Measurements from ENCODE around the gene TCF7L2.

Gene TCF7L2

DNA sequence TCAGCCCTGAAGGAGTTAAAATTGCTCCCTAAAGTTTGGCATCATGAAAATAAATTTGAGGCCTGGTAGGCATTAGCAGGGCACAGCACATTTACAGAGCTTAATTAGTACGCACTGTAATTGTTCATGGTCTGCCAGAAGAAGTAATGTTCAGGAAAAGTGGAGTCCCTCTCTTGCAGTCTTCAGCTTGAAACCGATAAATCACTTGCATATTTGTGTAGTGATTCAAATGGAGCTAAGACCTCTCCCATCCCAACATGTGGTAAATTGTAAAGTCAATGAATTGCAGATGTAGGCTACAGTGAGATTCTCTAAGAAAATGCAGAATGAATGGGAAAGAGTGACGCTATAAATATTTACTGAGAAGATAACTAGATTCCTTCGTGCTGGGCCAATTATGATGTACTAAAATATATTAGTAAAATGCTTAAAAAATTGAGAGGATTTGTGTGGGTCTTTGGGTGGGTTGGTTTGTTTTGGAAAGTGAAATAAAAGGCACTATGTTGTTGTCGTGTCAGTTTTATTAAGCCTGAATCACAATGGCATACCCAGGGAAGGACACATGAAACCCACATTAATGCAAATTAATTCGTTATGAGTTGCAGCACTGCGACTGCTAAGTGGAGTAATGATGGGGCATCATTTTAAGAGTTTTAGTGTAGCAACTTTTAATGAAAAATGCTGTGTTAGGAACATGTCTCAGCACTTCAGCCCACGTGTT lies 8.4 kb downstream of the TCF7L2 start:
- ChIA-PET POLR2A (no interaction called here), CTCF (interaction anchor here (0.6 to 0.7 kb wide), 3 partner anchors 13 to 168 kb away, joined by 3 read pairs; no protein-coding TSS in a partner anchor)
- H3K4me1 ChIP-seq (ENCODE audit: control extremely low read depth in 1 of 4, control insufficient read depth in 4 of 4, insufficient read depth in 4 of 4, low read length in 3 of 4), result peaks cover 9 to 66% (median 31%) of the 10 kb centered on the region in 4 experiments
- H3K27ac ChIP-seq (ENCODE audit: insufficient read depth in 1 of 2, low read depth in 1 of 2, low read length in 2 of 2, poor library complexity in 1 of 2, severe bottlenecking in 2 of 2), result no peak overlapping the region
- no peak overlapping the region for H3K4me3 ChIP-seq (ENCODE audit: control insufficient read depth in 1 of 7, extremely low read depth in 1 of 7, insufficient read depth in 4 of 7, low read depth in 2 of 7, low read length in 6 of 7)
- 100% methylated on average over 6 of the region's 8 CpGs for WGBS (ENCODE audit: insufficient coverage)
- H3K36me3 ChIP-seq (ENCODE audit: control insufficient read depth in 4 of 4, insufficient read depth in 4 of 4, low read length in 3 of 4), result peaks cover 0 to 3% (median 0%) of the 10 kb centered on the region in 4 experiments
- H3K27me3 ChIP-seq (replicated peaks in 2 of 5; ENCODE audit: control insufficient read depth in 4 of 5, insufficient read depth in 5 of 5, low read length in 4 of 5), result no peaks in the 10 kb centered on the region
- no peaks in the 10 kb centered on the region for H3K9me3 ChIP-seq (ENCODE audit: control extremely low read depth in 1 of 5, control insufficient read depth in 4 of 5, insufficient read depth in 2 of 5, low read depth in 1 of 5, low read length in 4 of 5)
- no peak for DNase-seq

GRCh38 chr10:112959207-112959838 lies 9.3 kb downstream of the TCF7L2 start:
- ChIA-PET POLR2A (no interaction called here), CTCF (interaction anchor here (0.6 to 1.2 kb wide), 4 partner anchors 14 to 167 kb away, joined by 3 read pairs; no protein-coding TSS in a partner anchor)
- no peak overlapping the region for H3K4me3 ChIP-seq (ENCODE audit: control insufficient read depth in 1 of 7, extremely low read depth in 1 of 7, insufficient read depth in 4 of 7, low read depth in 2 of 7, low read length in 6 of 7)
- H3K27ac ChIP-seq (ENCODE audit: insufficient read depth in 1 of 2, low read depth in 1 of 2, low read length in 2 of 2, poor library complexity in 1 of 2, severe bottlenecking in 2 of 2), result no peak overlapping the region
- 98% methylated on average over 6 of the region's 6 CpGs for WGBS (ENCODE audit: insufficient coverage)
- DNase-seq, result no peak
- H3K36me3 ChIP-seq (ENCODE audit: control insufficient read depth in 4 of 4, insufficient read depth in 4 of 4, low read length in 3 of 4), result peaks cover 0 to 3% (median 0%) of the 10 kb centered on the region in 4 experiments
- no peaks in the 10 kb centered on the region for H3K27me3 ChIP-seq (replicated peaks in 2 of 5; ENCODE audit: control insufficient read depth in 4 of 5, insufficient read depth in 5 of 5, low read length in 4 of 5)
- no peaks in the 10 kb centered on the region for H3K9me3 ChIP-seq (ENCODE audit: control extremely low read depth in 1 of 5, control insufficient read depth in 4 of 5, insufficient read depth in 2 of 5, low read depth in 1 of 5, low read length in 4 of 5)
- H3K4me1 ChIP-seq (ENCODE audit: control extremely low read depth in 1 of 4, control insufficient read depth in 4 of 4, insufficient read depth in 4 of 4, low read length in 3 of 4), result peaks cover 6 to 59% (median 25%) of the 10 kb centered on the region in 4 experiments

DNA sequence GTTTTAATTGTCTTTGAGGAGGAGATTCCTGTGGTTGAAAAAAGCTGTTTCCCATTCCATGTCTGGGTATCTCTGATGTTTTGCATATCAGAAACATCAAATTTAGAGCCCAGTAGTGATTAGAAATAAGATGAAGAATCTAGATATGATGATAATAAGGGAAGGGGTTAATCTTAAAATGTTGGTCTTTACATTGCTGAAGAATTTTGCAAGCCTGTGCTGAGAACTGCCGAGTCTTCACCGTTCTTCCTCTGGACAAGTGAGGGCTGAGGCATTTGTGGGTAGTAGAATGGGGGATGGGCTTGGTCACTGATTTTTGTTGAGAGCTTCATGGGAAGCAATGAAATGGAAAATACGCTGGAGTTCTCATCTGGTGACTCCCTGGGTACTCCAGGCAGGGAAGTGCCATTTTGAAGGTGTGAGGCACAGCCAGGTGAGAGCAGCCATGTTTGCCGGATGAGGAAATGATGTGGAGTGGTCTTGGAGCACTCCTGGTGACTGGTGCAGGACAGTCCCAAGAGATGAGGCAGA lies 10.2 kb downstream of the TCF7L2 start:
- POLR2A ChIA-PET, result no interaction called here
- no peak overlapping the region for H3K27ac ChIP-seq (ENCODE audit: insufficient read depth in 1 of 2, low read depth in 1 of 2, low read length in 2 of 2, poor library complexity in 1 of 2, severe bottlenecking in 2 of 2)
- CTCF ChIA-PET, result interaction anchor here (1.2 kb wide), 1 partner anchor 93 kb away, joined by 3 read pairs; no protein-coding TSS in a partner anchor

GRCh38 chr10:112961609-112962008 lies 11.6 kb downstream of the TCF7L2 start:
- Histone ChIP-seq H3K4me3 (ENCODE audit: control insufficient read depth in 1 of 7, extremely low read depth in 1 of 7, insufficient read depth in 4 of 7, low read depth in 2 of 7, low read length in 6 of 7) (no peak overlapping the region), H3K36me3 (ENCODE audit: control insufficient read depth in 4 of 4, insufficient read depth in 4 of 4, low read length in 3 of 4) (peaks cover 0 to 7% (median 3%) of the 10 kb centered on the region in 4 experiments), H3K4me1 (ENCODE audit: control extremely low read depth in 1 of 4, control insufficient read depth in 4 of 4, insufficient read depth in 4 of 4, low read length in 3 of 4) (peaks cover under 1 to 37% (median 11%) of the 10 kb centered on the region in 4 experiments), H3K27me3 (replicated peaks in 2 of 5; ENCODE audit: control insufficient read depth in 4 of 5, insufficient read depth in 5 of 5, low read length in 4 of 5) (no peaks in the 10 kb centered on the region), H3K27ac (ENCODE audit: insufficient read depth in 1 of 2, low read depth in 1 of 2, low read length in 2 of 2, poor library complexity in 1 of 2, severe bottlenecking in 2 of 2) (no peak overlapping the region), H3K9me3 (ENCODE audit: control extremely low read depth in 1 of 5, control insufficient read depth in 4 of 5, insufficient read depth in 2 of 5, low read depth in 1 of 5, low read length in 4 of 5) (no peaks in the 10 kb centered on the region)
- 44% methylated on average over 4 of the region's 8 CpGs for WGBS (ENCODE audit: insufficient coverage)
- POLR2A ChIA-PET, result interaction anchor here (0.6 kb wide), 1 partner anchor 489 kb away, joined by 3 read pairs; no protein-coding TSS in a partner anchor
- peak in 2 of 3 donors; percentile 54 to 66 for DNase-seq
- CTCF ChIA-PET, result interaction anchor here (0.7 to 0.8 kb wide), 2 partner anchors 17 to 19 kb away, joined by 3 to 6 read pairs; no protein-coding TSS in a partner anchor

More for the DNA sequence above, 10.2 kb downstream of the TCF7L2 start:
- no peaks in the 10 kb centered on the region for H3K27me3 ChIP-seq (replicated peaks in 2 of 5; ENCODE audit: control insufficient read depth in 4 of 5, insufficient read depth in 5 of 5, low read length in 4 of 5)
- H3K4me3 ChIP-seq (ENCODE audit: control insufficient read depth in 1 of 7, extremely low read depth in 1 of 7, insufficient read depth in 4 of 7, low read depth in 2 of 7, low read length in 6 of 7), result no peak overlapping the region
- DNase-seq, result no peak
- H3K36me3 ChIP-seq (ENCODE audit: control insufficient read depth in 4 of 4, insufficient read depth in 4 of 4, low read length in 3 of 4), result peaks cover 0 to 3% (median 0%) of the 10 kb centered on the region in 4 experiments
- WGBS (ENCODE audit: insufficient coverage), result 95% methylated on average over 4 of the region's 4 CpGs
- H3K4me1 ChIP-seq (ENCODE audit: control extremely low read depth in 1 of 4, control insufficient read depth in 4 of 4, insufficient read depth in 4 of 4, low read length in 3 of 4), result peaks cover 5 to 51% (median 20%) of the 10 kb centered on the region in 4 experiments
- H3K9me3 ChIP-seq (ENCODE audit: control extremely low read depth in 1 of 5, control insufficient read depth in 4 of 5, insufficient read depth in 2 of 5, low read depth in 1 of 5, low read length in 4 of 5), result no peaks in the 10 kb centered on the region

GRCh38 chr10:112962343-112962742 lies 12.3 kb downstream of the TCF7L2 start:
- ChIA-PET CTCF (interaction anchor here (0.8 kb wide), 1 partner anchor 18 kb away, joined by 6 read pairs; no protein-coding TSS in a partner anchor), POLR2A (interaction anchor here (0.8 kb wide), 1 partner anchor 46 kb away, joined by 3 read pairs; no protein-coding TSS in a partner anchor)
- Histone ChIP-seq H3K27me3 (replicated peaks in 2 of 5; ENCODE audit: control insufficient read depth in 4 of 5, insufficient read depth in 5 of 5, low read length in 4 of 5) (no peaks in the 10 kb centered on the region), H3K9me3 (ENCODE audit: control extremely low read depth in 1 of 5, control insufficient read depth in 4 of 5, insufficient read depth in 2 of 5, low read depth in 1 of 5, low read length in 4 of 5) (no peaks in the 10 kb centered on the region), H3K27ac (ENCODE audit: insufficient read depth in 1 of 2, low read depth in 1 of 2, low read length in 2 of 2, poor library complexity in 1 of 2, severe bottlenecking in 2 of 2) (no peak overlapping the region), H3K4me1 (ENCODE audit: control extremely low read depth in 1 of 4, control insufficient read depth in 4 of 4, insufficient read depth in 4 of 4, low read length in 3 of 4) (peaks cover 0 to 31% (median 7%) of the 10 kb centered on the region in 4 experiments), H3K4me3 (ENCODE audit: control insufficient read depth in 1 of 7, extremely low read depth in 1 of 7, insufficient read depth in 4 of 7, low read depth in 2 of 7, low read length in 6 of 7) (no peak overlapping the region), H3K36me3 (ENCODE audit: control insufficient read depth in 4 of 4, insufficient read depth in 4 of 4, low read length in 3 of 4) (peaks cover 0 to 9% (median 5%) of the 10 kb centered on the region in 4 experiments)
- 100% methylated on average over 1 of the region's 4 CpGs for WGBS (ENCODE audit: insufficient coverage)
- no peak for DNase-seq

- H3K27me3 ChIP-seq (replicated peaks in 2 of 5; ENCODE audit: control insufficient read depth in 4 of 5, insufficient read depth in 5 of 5, low read length in 4 of 5), result no peaks in the 10 kb centered on the region
- ChIA-PET POLR2A (no interaction called here), CTCF (no interaction called here)
- no peak for DNase-seq
- peaks cover 0 to 24% (median 3%) of the 10 kb centered on the region in 4 experiments for H3K4me1 ChIP-seq (ENCODE audit: control extremely low read depth in 1 of 4, control insufficient read depth in 4 of 4, insufficient read depth in 4 of 4, low read length in 3 of 4)
- H3K36me3 ChIP-seq (ENCODE audit: control insufficient read depth in 4 of 4, insufficient read depth in 4 of 4, low read length in 3 of 4), result peaks cover 0 to 13% (median 6%) of the 10 kb centered on the region in 4 experiments
- 90% methylated on average over 3 of the region's 5 CpGs for WGBS (ENCODE audit: insufficient coverage)
- H3K4me3 ChIP-seq (ENCODE audit: control insufficient read depth in 1 of 7, extremely low read depth in 1 of 7, insufficient read depth in 4 of 7, low read depth in 2 of 7, low read length in 6 of 7), result no peak overlapping the region
- H3K27ac ChIP-seq (ENCODE audit: insufficient read depth in 1 of 2, low read depth in 1 of 2, low read length in 2 of 2, poor library complexity in 1 of 2, severe bottlenecking in 2 of 2), result no peak overlapping the region
- H3K9me3 ChIP-seq (ENCODE audit: control extremely low read depth in 1 of 5, control insufficient read depth in 4 of 5, insufficient read depth in 2 of 5, low read depth in 1 of 5, low read length in 4 of 5), result no peaks in the 10 kb centered on the region
These were observed 13.8 kb downstream of the TCF7L2 start for GRCh38 chr10:112963835-112964234.

Measured in common myeloid progenitor, CD34-positive (primary cell).